ENCODE data around the gene SLC38A10.

SLC38A10 gene

GRCh38 chr17:81263371-81264181, 31.5 kb downstream of the SLC38A10 start:
- TF ChIP-seq CTCF (IDR thresholded peaks at IDR 0.05; ENCODE audit: low read depth, low read length): no peak
- H3K4me3 ChIP-seq (ENCODE audit: low read depth, low read length): no peak overlapping the region

DNA sequence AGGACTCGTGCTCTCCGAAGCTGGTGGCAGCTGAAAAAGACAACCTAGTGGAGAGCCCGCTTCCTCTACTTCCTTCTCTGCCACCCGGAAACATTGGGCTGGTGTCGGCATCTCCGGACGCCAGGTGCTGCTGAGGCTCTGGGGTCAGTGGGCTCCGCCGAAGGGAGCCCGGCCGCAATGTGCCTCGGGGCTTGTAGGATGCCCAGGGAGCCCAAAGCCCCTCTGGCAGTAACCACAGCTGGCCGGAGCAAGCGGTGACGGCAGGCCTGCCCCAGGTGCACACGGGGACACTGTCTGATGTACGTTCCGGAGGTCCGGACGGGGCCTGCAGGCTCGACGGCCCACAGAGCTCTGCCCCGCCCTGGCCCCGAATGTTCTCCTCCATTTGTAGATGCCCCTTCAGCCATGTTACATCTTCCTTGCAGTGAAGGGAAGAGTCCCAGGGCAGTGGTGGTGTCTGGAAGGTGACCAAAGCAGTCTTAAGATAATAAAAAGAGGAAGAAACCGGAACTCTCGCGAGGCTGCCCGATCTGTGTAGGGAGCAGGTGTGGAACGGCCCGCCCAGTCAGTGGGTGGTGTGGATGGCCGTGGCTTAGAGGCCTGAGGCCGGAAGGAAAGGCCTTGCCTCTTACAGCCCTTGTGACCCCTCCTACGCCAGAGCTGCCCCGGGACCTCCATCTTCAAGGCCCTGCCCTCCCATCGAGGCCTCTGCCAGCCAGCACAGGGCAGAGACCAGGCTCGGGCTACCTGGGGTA, 33.3 kb downstream of the SLC38A10 start:
- no peak for TF ChIP-seq CTCF (IDR thresholded peaks at IDR 0.05; ENCODE audit: low read depth, low read length)
- no peak overlapping the region for H3K4me3 ChIP-seq (ENCODE audit: low read depth, low read length)

DNA sequence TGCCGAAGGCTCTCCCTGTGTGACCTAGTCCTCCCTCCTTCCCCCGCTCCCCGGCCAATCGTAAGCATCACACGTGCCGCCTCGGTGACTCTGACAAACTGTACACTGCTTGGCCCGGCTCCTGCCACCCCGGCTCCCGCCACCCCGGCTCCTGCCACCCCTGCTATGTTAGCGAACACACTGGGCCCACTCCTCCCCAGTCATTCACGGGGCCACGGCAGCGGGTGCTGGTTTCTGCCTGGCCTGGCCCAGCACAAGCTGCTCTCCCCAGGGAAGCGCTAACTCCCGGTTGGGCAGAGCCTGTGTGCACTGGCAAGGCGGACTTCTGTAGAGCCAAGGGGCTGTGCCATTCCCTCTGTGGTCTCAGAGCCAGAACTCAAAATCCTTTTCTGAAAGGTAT, 34.0 kb downstream of the SLC38A10 start:
- no peak for TF ChIP-seq CTCF (IDR thresholded peaks at IDR 0.05; ENCODE audit: low read depth, low read length)
- no peak overlapping the region for H3K4me3 ChIP-seq (ENCODE audit: low read depth, low read length)

- no peak overlapping the region for H3K4me3 ChIP-seq (ENCODE audit: low read depth, low read length)
- no peak for TF ChIP-seq CTCF (IDR thresholded peaks at IDR 0.05; ENCODE audit: low read depth, low read length)
Measured at GRCh38 chr17:81260641-81261040, 34.5 kb downstream of the SLC38A10 start.

- no peak overlapping the region for H3K4me3 ChIP-seq (ENCODE audit: low read depth, low read length)
- TF ChIP-seq CTCF (IDR thresholded peaks at IDR 0.05; ENCODE audit: low read depth, low read length): no peak
Measured at GRCh38 chr17:81260171-81260570, 34.9 kb downstream of the SLC38A10 start.

GRCh38 chr17:81259058-81259605, 36.0 kb downstream of the SLC38A10 start:
- no peak overlapping the region for H3K4me3 ChIP-seq (ENCODE audit: low read depth, low read length)
- TF ChIP-seq CTCF (IDR thresholded peaks at IDR 0.05; ENCODE audit: low read depth, low read length): no peak

DNA sequence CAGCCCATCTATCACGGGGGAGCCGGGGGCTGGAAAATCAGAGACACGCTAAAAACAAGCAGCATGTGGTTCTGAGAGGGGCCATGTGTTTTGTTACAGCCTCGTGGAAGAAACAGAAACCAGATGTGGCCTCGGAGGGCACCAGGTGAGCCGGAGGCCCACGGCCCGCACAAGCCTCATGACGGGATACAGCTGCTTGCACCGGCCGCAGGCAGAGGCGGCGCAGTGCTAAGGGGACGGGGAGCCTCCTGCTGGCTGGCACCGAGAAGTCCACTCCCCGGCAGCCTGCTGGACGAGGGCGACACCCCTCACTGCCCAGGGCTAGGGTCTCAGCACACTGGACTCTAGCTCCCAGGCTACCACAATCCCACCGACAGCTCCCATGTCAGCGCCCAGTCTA, 36.8 kb downstream of the SLC38A10 start:
- TF ChIP-seq CTCF (IDR thresholded peaks at IDR 0.05; ENCODE audit: low read depth, low read length): no peak
- H3K4me3 ChIP-seq (ENCODE audit: low read depth, low read length): no peak overlapping the region

All from WI38 (cell line).